Upper lobe of left lung (tissue), 4 donors: ENCODE data around the gene LAMP1.

Source experiments
- EP300 ChIP-seq, 4 donors: sonication (generic); formaldehyde crosslinking; IDR thresholded peaks; one replicate each; pipeline ENCODE4 v1.5.1; 2017; ENCODE audit warnings: antibody characterized with exemption in 4 of 4, control low read depth in 2 of 4
- POLR2A ChIP-seq, 4 donors: fragments of 450-650 bp; IDR thresholded peaks; one replicate each; pipeline ENCODE4 v1.5.1; 2016 to 2017; ENCODE audit warnings: antibody characterized with exemption in 4 of 4, mild to moderate bottlenecking in 2 of 4
- POLR2AphosphoS5 ChIP-seq, 2 donors: sonication (generic); formaldehyde crosslinking; IDR thresholded peaks; one replicate each; pipeline ENCODE4 v1.5.1; 2017; ENCODE audit warnings: antibody characterized with exemption in 2 of 2
- TF ChIP-seq, protein P1 (sequence below), 6 experiments: fragments of 450-650 bp in 4 of 6; fragments of 200-600 bp in 2 of 6; sonication (generic) in 2 of 6; IDR thresholded peaks; one replicate each; pipeline ENCODE4 v1.5.1; 2016 to 2019; ENCODE audit warnings: antibody characterized with exemption in 6 of 6

DNA sequence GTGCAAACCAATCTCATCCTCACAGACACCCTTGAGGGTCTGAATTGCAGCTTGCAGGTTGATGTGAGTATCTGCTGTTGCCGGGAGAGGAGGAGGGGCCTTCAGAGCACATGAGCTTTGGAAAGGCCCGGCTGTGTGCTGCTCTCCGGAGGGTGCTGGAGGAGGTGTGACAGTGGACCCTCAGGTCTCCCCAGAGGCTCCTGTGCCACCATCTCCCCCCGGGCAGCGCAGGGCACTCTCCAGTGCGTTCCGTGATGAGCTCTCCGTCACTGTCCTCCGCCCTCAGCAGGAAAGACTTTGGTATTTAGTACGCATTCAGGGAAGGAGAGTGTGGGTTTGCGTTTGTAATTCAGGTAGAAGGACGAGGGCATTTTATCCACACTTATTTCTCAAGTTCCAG is 20.0 kb downstream of the LAMP1 start:
- TF ChIP-seq POLR2AphosphoS5 (IDR thresholded peaks at IDR 0.05) (no peak), POLR2A (IDR thresholded peaks at IDR 0.05) (no peak), EP300 (IDR thresholded peaks at IDR 0.05) (no peak)
- TF ChIP-seq, protein P1, sequence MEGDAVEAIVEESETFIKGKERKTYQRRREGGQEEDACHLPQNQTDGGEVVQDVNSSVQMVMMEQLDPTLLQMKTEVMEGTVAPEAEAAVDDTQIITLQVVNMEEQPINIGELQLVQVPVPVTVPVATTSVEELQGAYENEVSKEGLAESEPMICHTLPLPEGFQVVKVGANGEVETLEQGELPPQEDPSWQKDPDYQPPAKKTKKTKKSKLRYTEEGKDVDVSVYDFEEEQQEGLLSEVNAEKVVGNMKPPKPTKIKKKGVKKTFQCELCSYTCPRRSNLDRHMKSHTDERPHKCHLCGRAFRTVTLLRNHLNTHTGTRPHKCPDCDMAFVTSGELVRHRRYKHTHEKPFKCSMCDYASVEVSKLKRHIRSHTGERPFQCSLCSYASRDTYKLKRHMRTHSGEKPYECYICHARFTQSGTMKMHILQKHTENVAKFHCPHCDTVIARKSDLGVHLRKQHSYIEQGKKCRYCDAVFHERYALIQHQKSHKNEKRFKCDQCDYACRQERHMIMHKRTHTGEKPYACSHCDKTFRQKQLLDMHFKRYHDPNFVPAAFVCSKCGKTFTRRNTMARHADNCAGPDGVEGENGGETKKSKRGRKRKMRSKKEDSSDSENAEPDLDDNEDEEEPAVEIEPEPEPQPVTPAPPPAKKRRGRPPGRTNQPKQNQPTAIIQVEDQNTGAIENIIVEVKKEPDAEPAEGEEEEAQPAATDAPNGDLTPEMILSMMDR (IDR thresholded peaks at IDR 0.05), result no peak
